Pons (tissue), 1 donor: Measurements from ENCODE around the gene PPP4R4.
"Not testable (repeated sequence)": the region's sequence is repeated elsewhere in the genome, so short reads cannot be mapped to it uniquely, and the experiment has no call there.

Experiments used
- DNase-seq: peaks from one replicate; pipeline ENCODE4 v3.0.0-alpha.2; 2016; ENCODE audit warnings: low spot score

Gene PPP4R4

GRCh38 chr14:94278731-94279130, 104.6 kb downstream of the PPP4R4 start:
- no peak for DNase-seq

GRCh38 chr14:94282991-94283723, 109.0 kb downstream of the PPP4R4 start:
- no peak for DNase-seq

GRCh38 chr14:94284221-94284620, 110.1 kb downstream of the PPP4R4 start:
- DNase-seq, result no peak

- DNase-seq, result no peak
These were observed 111.0 kb downstream of the PPP4R4 start for GRCh38 chr14:94285158-94285557.

GRCh38 chr14:94288610-94289465, 114.7 kb downstream of the PPP4R4 start:
- DNase-seq, result no peak

- no peak for DNase-seq
These were observed 116.1 kb downstream of the PPP4R4 start for GRCh38 chr14:94290197-94290596.

- no peak for DNase-seq
These were observed 117.2 kb downstream of the PPP4R4 start for GRCh38 chr14:94291159-94291905.

GRCh38 chr14:94291906-94292525, 117.9 kb downstream of the PPP4R4 start:
- DNase-seq, result no peak

- no peak for DNase-seq
These were observed 118.4 kb downstream of the PPP4R4 start for GRCh38 chr14:94292526-94292871.

GRCh38 chr14:94292872-94293577, 118.9 kb downstream of the PPP4R4 start, which contains the start of gene SERPINA10:
Gene SERPINA10 (minus strand): TSS chr14:94293268. CDS start chr14:94290593, 2,675 bp downstream.
- no peak for DNase-seq

GRCh38 chr14:94293578-94293924, 119.4 kb downstream of the PPP4R4 start:
- no peak for DNase-seq

GRCh38 chr14:94295360-94296180, 121.4 kb downstream of the PPP4R4 start:
- DNase-seq, result no peak

- DNase-seq, result not testable (repeated sequence)
These were observed 122.0 kb downstream of the PPP4R4 start for GRCh38 chr14:94296181-94296545.

- DNase-seq, result no peak
These were observed 124.0 kb downstream of the PPP4R4 start for GRCh38 chr14:94298130-94298529.

- DNase-seq, result no peak
These were observed 129.0 kb downstream of the PPP4R4 start for GRCh38 chr14:94303111-94303510.

GRCh38 chr14:94304243-94304642, 130.1 kb downstream of the PPP4R4 start:
- DNase-seq, result no peak

- DNase-seq, result no peak
These were observed 131.5 kb downstream of the PPP4R4 start for GRCh38 chr14:94305620-94306019.

- no peak for DNase-seq
These were observed 132.2 kb downstream of the PPP4R4 start for GRCh38 chr14:94306047-94306978.

- no peak for DNase-seq
These were observed 133.4 kb downstream of the PPP4R4 start for GRCh38 chr14:94307410-94307992.
